ENCODE data around the gene RNF227.
"Not testable (repeated sequence)": the region's sequence is repeated elsewhere in the genome, so short reads cannot be mapped to it uniquely, and the experiment has no call there.

The RNF227 gene

GRCh38 chr17:7864995-7865650 lies 51.0 kb downstream of the RNF227 start:
- DNase-seq (ENCODE audit: low read depth in 2 of 2, low spot score in 1 of 2): no peak

- not testable (repeated sequence) for DNase-seq (ENCODE audit: low read depth in 2 of 2, low spot score in 1 of 2)
Observed at GRCh38 chr17:7864384-7864783, 51.7 kb downstream of the RNF227 start.

Measured in stimulated activated CD8-positive, alpha-beta memory T cell treated with anti-CD3 and anti-CD28 coated beads, Interleukin-4, amount 100 ng/mL, for 1 hour (primary cell).